H1 (cell line): ENCODE data around the gene ZIM2. TPM values are rescaled to one million over a fixed set of nuclear protein-coding genes. Genes with fewer than 3 reads are reported as not detected.

Source experiments
- CTCF ChIA-PET: fragments of 300-600 bp; sonication (Branson Sonifier 250); formaldehyde crosslinking; loops from one replicate; lab custom pipeline; 2021; ENCODE audit not compliant: partially characterized antibody; lab: Charles Lee
- POLR2A ChIA-PET: fragments of 300-600 bp; sonication (Branson Sonifier 250); formaldehyde crosslinking; loops from one replicate; lab custom pipeline; 2021; ENCODE audit warnings: inconsistent platforms; ENCODE audit not compliant: partially characterized antibody; lab: Charles Lee
- DNase-seq, 2 experiments: peaks; one replicate each; pipeline versions ENCODE4 v3.0.0 to v3.0.0-alpha.2; 2010 to 2022; ENCODE audit warnings: low spot score in 2 of 2, low read depth in 1 of 2, mixed read lengths in 1 of 2
- FAIRE-seq: peaks from 2 replicates; lab custom pipeline; 2011; peaks lifted over from hg19 to GRCh38; lab: Jason Lieb, UNC
- H2AFZ ChIP-seq: 2 replicates; pipeline ENCODE4 v1.8.1; 2012; ENCODE audit warnings: low read length, inconsistent platforms
- H2AK5ac ChIP-seq: 2 replicates; pipeline ENCODE4 v1.6.1; 2013; ENCODE audit warnings: low read depth, low read length
- H2BK120ac ChIP-seq: replicated peaks from 2 replicates; pipeline ENCODE3; 2013; ENCODE audit warnings: low read depth, low read length, inconsistent platforms
- H2BK12ac ChIP-seq: 2 replicates; pipeline ENCODE4 v1.6.1; 2013; ENCODE audit warnings: low read depth, low read length
- H2BK15ac ChIP-seq: 2 replicates; pipeline ENCODE4 v1.6.1; 2013; ENCODE audit warnings: low read length
- H2BK20ac ChIP-seq: 2 replicates; pipeline ENCODE4 v1.6.1; 2013; ENCODE audit warnings: low read length
- H2BK5ac ChIP-seq: 2 replicates; pipeline ENCODE4 v1.6.1; 2013; ENCODE audit warnings: low read depth, low read length
- H3K14ac ChIP-seq: 2 replicates; pipeline ENCODE4 v1.6.1; 2013; ENCODE audit warnings: inconsistent platforms; ENCODE audit not compliant: insufficient read length
- H3K18ac ChIP-seq: 2 replicates; pipeline ENCODE4 v1.6.1; 2013; ENCODE audit warnings: low read length; ENCODE audit errors: extremely low read depth
- H3K23ac ChIP-seq: 2 replicates; pipeline ENCODE4 v1.6.1; 2013; ENCODE audit warnings: inconsistent platforms; ENCODE audit not compliant: insufficient read length
- H3K23me2 ChIP-seq: 2 replicates; pipeline ENCODE4 v1.6.1; 2013; ENCODE audit warnings: low read depth, low read length
- H3K27ac ChIP-seq: 2 replicates; pipeline ENCODE4 v1.6.1; 2011; ENCODE audit warnings: low read depth, low read length, inconsistent platforms
- H3K27me3 ChIP-seq, 4 experiments: replicated peaks in 1 of 4; 1 replicate in 1 of 4; 2 replicates in 3 of 4; pipeline versions ENCODE4 v1.6.1 to v1.8.1; 2011 to 2013; ENCODE audit warnings: low read length in 3 of 4, mild to moderate bottlenecking in 3 of 4, inconsistent platforms in 2 of 4, mixed read lengths in 2 of 4, moderate library complexity in 1 of 4; ENCODE audit not compliant: control insufficient read depth in 3 of 4, insufficient read depth in 3 of 4; ENCODE audit errors: extremely low read depth in 1 of 4
- H3K36me3 ChIP-seq, 4 experiments: 2 replicates each; pipeline versions ENCODE4 v1.6.1 to v1.8.1; 2011 to 2013; ENCODE audit warnings: mild to moderate bottlenecking in 4 of 4, low read length in 3 of 4, moderate library complexity in 2 of 4, control low read depth in 1 of 4, inconsistent platforms in 1 of 4; ENCODE audit not compliant: insufficient read depth in 4 of 4, control insufficient read depth in 2 of 4
- H3K4ac ChIP-seq: replicated peaks from 2 replicates; pipeline ENCODE3; 2013; ENCODE audit warnings: low read length, low read depth, mixed read lengths, inconsistent platforms; ENCODE audit not compliant: insufficient read length
- H3K4me1 ChIP-seq, 4 experiments: replicated peaks in 1 of 4; 1 replicate in 1 of 4; 2 replicates in 3 of 4; pipeline versions ENCODE4 v1.6.1 to v1.8.1; 2011 to 2013; ENCODE audit warnings: low read length in 3 of 4, inconsistent platforms in 2 of 4, mixed read lengths in 1 of 4; ENCODE audit not compliant: insufficient read depth in 4 of 4, control insufficient read depth in 3 of 4
- H3K4me2 ChIP-seq, 2 experiments: 2 replicates each; pipeline versions ENCODE4 v1.6.1 to v1.8.1; 2011 to 2013; ENCODE audit warnings: low read depth in 2 of 2, low read length in 2 of 2, control low read depth in 1 of 2, inconsistent platforms in 1 of 2, mild to moderate bottlenecking in 1 of 2; ENCODE audit not compliant: insufficient read depth in 1 of 2
- H3K4me3 ChIP-seq, 4 experiments: fragments of 200-600, 300-600 bp in 1 of 4; sonication (generic), shearing (Covaris generic), sonication (Bioruptor Twin) in 1 of 4; 2 replicates each; pipeline versions ENCODE4 v1.5.1 to v1.8.1; 2011 to 2016; ENCODE audit warnings: low read length in 4 of 4, low read depth in 3 of 4, control low read depth in 2 of 4, inconsistent platforms in 2 of 4, mild to moderate bottlenecking in 2 of 4, mixed read lengths in 1 of 4, moderate library complexity in 1 of 4; ENCODE audit not compliant: insufficient read depth in 2 of 4; ENCODE audit errors: extremely low read depth in 1 of 4
- H3K56ac ChIP-seq: replicated peaks from 2 replicates; pipeline ENCODE3; 2013; ENCODE audit warnings: low read depth, mild to moderate bottlenecking, mixed read lengths, low read length, inconsistent platforms; ENCODE audit not compliant: insufficient read length
- H3K79me1 ChIP-seq: 2 replicates; pipeline ENCODE4 v1.6.1; 2013; ENCODE audit warnings: low read depth, low read length, control low read depth
- H3K79me2 ChIP-seq, 2 experiments: 2 replicates each; pipeline versions ENCODE4 v1.6.1 to v1.8.1; 2012 to 2013; ENCODE audit warnings: low read length in 2 of 2, mild to moderate bottlenecking in 2 of 2, inconsistent platforms in 1 of 2; ENCODE audit not compliant: insufficient read depth in 2 of 2, control insufficient read depth in 1 of 2
- H3K9ac ChIP-seq, 4 experiments: replicated peaks in 1 of 4; 1 replicate in 1 of 4; 2 replicates in 3 of 4; pipeline versions ENCODE4 v1.6.1 to v1.8.1; 2011 to 2013; ENCODE audit warnings: low read depth in 3 of 4, low read length in 3 of 4, control low read depth in 2 of 4, mild to moderate bottlenecking in 2 of 4, moderate library complexity in 2 of 4, inconsistent platforms in 1 of 4; ENCODE audit errors: extremely low read depth in 1 of 4
- H3K9me3 ChIP-seq, 2 experiments: 2 replicates each; pipeline versions ENCODE4 v1.6.1 to v1.8.1; 2012 to 2013; ENCODE audit warnings: mild to moderate bottlenecking in 2 of 2, moderate library complexity in 2 of 2, control low read depth in 1 of 2, inconsistent platforms in 1 of 2, low read depth in 1 of 2, low read length in 1 of 2, mixed read lengths in 1 of 2; ENCODE audit not compliant: insufficient read depth in 2 of 2
- H4K20me1 ChIP-seq, 2 experiments: replicated peaks in 1 of 2; 2 replicates each; pipeline versions ENCODE3 to v1.8.1; 2011 to 2013; ENCODE audit warnings: inconsistent platforms in 2 of 2, low read length in 2 of 2, mild to moderate bottlenecking in 1 of 2; ENCODE audit not compliant: insufficient read depth in 2 of 2, control insufficient read depth in 1 of 2
- H4K5ac ChIP-seq: 2 replicates; pipeline ENCODE4 v1.6.1; 2013; ENCODE audit warnings: low read length, low read depth, mixed read lengths, inconsistent platforms; ENCODE audit not compliant: insufficient read length
- H4K8ac ChIP-seq: 2 replicates; pipeline ENCODE4 v1.8.0; 2013; ENCODE audit warnings: mild to moderate bottlenecking, moderate library complexity, low read length, inconsistent platforms; ENCODE audit not compliant: insufficient read depth; ENCODE audit errors: extremely low read depth
- H4K91ac ChIP-seq: replicated peaks from 2 replicates; pipeline ENCODE3; 2013; ENCODE audit warnings: low read length, mixed read lengths, inconsistent platforms; ENCODE audit not compliant: insufficient read length
- EZH2 ChIP-seq: fragments of 200-600 bp; sonication (generic); IDR thresholded peaks from 2 replicates; pipeline ENCODE4 v1.7.1; 2012; ENCODE audit warnings: low read depth, mild to moderate bottlenecking, moderate library complexity, low read length, inconsistent platforms; ENCODE audit not compliant: severe bottlenecking
- GABPA ChIP-seq: IDR thresholded peaks from 2 replicates; pipeline ENCODE4 v1.6.1; 2011; ENCODE audit warnings: mild to moderate bottlenecking, low read length, moderate library complexity, borderline replicate concordance; ENCODE audit not compliant: insufficient read depth
- SP4 ChIP-seq: IDR thresholded peaks from 2 replicates; pipeline ENCODE4 v1.6.1; 2012; ENCODE audit warnings: low read length, inconsistent platforms
- TCF12 ChIP-seq: IDR thresholded peaks from 2 replicates; pipeline ENCODE4 v1.6.1; 2011; ENCODE audit warnings: low read depth, mild to moderate bottlenecking, low read length
- WGBS, 2 experiments: shearing (Covaris generic) in 1 of 2; methylation state at CpG; one replicate each; pipeline versions ENCODE4 v1.1.6 to v1.1.7; 2013 to 2015; ENCODE audit warnings: low lambda C conversion rate in 2 of 2, mixed read lengths in 2 of 2, inconsistent platforms in 1 of 2, low coverage in 1 of 2, missing lambda C conversion rate in 1 of 2; ENCODE audit not compliant: insufficient replicate concordance in 2 of 2, insufficient coverage in 1 of 2, insufficient read length in 1 of 2; ENCODE audit errors: extremely low coverage in 1 of 2, missing lambda C conversion rate in 1 of 2; 5-methylcytosine and 5-hydroxymethylcytosine counted together
- polyA plus RNA-seq, 7 experiments: library from polyadenylated mRNA; depleted of rRNA in 3 of 7; stranded (reverse) in 5 of 7; unstranded in 2 of 7; fragments of >200 nt in 5 of 7; fragments of 200-250 nt in 2 of 7; gene quantifications; 1 replicate in 5 of 7; 2 replicates in 1 of 7; 4 replicates in 1 of 7; pipeline versions ENCODE4 v1.2.1 to v1.2.3, GENCODE V29; 2011 to 2013; ENCODE audit warnings: missing spikeins in 2 of 7, mixed read lengths in 2 of 7
- total RNA-seq: library from RNA; stranded (reverse); fragmentation: NEBNext Ultra II Directional; extraction: Animal tissue kit (Norgen Biotek cat#: 25700); gene quantifications from 2 replicates; pipeline ENCODE4 v1.2.1, GENCODE V29; 2021
- TF ChIP-seq, protein P1 (sequence below): IDR thresholded peaks from 2 replicates; pipeline ENCODE4 v1.6.1; 2011; ENCODE audit warnings: low read depth, mild to moderate bottlenecking, low read length; ENCODE audit not compliant: insufficient read depth

ZIM2 gene
- total and polyA plus RNA-seq, 2 of the 8 experiments (the other 6 are each of a cell fraction or from before 2014, with no cell fraction given) = not detected

- DNase-seq (no peak), FAIRE-seq (no peak)
- Histone ChIP-seq H3K23ac (no peak overlapping the region), H3K27me3 (no peaks in the 10 kb centered on the region), H3K4ac (no peak overlapping the region), H2BK15ac (no peak overlapping the region), H3K27ac (no peak overlapping the region), H2BK5ac (no peak overlapping the region), H4K91ac (no peak overlapping the region), H3K36me3 (no peaks in the 10 kb centered on the region; a peak in 1 of 8 replicates), H4K20me1 (no peaks in the 10 kb centered on the region), H3K4me1 (no peaks in the 10 kb centered on the region), H3K79me1 (no peaks in the 10 kb centered on the region), H4K5ac (no peak overlapping the region), H3K23me2 (no peaks in the 10 kb centered on the region), H4K8ac (no peak overlapping the region), H3K79me2 (no peaks in the 10 kb centered on the region), H2BK20ac (no peak overlapping the region), H2AFZ (no peak overlapping the region), H3K4me3 (no peak overlapping the region), H2BK12ac (no peak overlapping the region), H3K4me2 (no peak overlapping the region), H3K56ac (no peak overlapping the region), H3K9ac (no peak overlapping the region), H3K9me3 (peaks cover 86 to 88% of the 10 kb centered on the region in 2 experiments), H3K18ac (no peak overlapping the region), H2BK120ac (no peak overlapping the region), H2AK5ac (no peak overlapping the region), H3K14ac (no peak overlapping the region)
- POLR2A ChIA-PET = no interaction called here
- CTCF ChIA-PET = no interaction called here
- 80% methylated on average over 5 of the region's 5 CpGs; no CpG with 5 or more reads in 1 of the 2 experiments for WGBS, 2 experiments
- no peak for TF ChIP-seq EZH2
- TF ChIP-seq GABPA = no peak
- TF ChIP-seq, protein P1, sequence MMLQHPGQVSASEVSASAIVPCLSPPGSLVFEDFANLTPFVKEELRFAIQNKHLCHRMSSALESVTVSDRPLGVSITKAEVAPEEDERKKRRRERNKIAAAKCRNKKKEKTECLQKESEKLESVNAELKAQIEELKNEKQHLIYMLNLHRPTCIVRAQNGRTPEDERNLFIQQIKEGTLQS = no peak
- no peak for TF ChIP-seq TCF12
- no peak for TF ChIP-seq SP4
These were observed 17.8 kb downstream of the ZIM2 start for GRCh38 chr19:56822755-56823154.
